Stimulated activated CD4-positive, alpha-beta T cell treated with anti-CD3 and anti-CD28 coated beads, Interleukin-2, amount 100 ng/mL, for 24 hours (primary cell): Measurements from ENCODE around the gene ENTREP3.
A peak's percentile ranks its signal among the peaks of the same experiment; 100 is the strongest.
"Not testable (repeated sequence)": the region's sequence is repeated elsewhere in the genome, so short reads cannot be mapped to it uniquely, and the experiment has no call there.

Source experiments
- DNase-seq, 2 donors: peaks; one replicate each; pipeline ENCODE4 v3.0.0-alpha.2; 2020

ENTREP3 gene

GRCh38 chr1:155250633-155251449 is 4.4 kb downstream of the ENTREP3 start:
- peak; percentile 98 for DNase-seq

DNA sequence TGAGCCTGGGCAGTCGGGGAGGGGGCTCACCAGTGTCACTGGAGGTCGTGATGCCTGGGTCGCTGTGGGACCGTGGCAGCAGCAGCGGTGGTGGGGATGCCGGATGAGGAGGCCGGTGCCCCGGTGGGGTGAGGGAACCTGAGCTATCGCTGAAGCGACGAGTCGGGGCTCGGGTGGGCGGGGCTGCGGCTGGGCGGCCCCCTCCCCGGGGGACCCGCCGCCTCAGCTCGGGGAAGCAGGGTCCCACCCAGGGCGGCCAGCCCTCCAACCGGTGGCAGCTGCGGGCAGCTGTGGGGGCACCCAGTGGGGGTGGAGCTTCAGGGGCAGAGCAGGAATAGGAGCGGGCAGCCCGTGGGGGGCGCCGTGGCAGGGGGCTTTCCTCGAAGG is 5.0 kb downstream of the ENTREP3 start:
- no peak for DNase-seq

DNA sequence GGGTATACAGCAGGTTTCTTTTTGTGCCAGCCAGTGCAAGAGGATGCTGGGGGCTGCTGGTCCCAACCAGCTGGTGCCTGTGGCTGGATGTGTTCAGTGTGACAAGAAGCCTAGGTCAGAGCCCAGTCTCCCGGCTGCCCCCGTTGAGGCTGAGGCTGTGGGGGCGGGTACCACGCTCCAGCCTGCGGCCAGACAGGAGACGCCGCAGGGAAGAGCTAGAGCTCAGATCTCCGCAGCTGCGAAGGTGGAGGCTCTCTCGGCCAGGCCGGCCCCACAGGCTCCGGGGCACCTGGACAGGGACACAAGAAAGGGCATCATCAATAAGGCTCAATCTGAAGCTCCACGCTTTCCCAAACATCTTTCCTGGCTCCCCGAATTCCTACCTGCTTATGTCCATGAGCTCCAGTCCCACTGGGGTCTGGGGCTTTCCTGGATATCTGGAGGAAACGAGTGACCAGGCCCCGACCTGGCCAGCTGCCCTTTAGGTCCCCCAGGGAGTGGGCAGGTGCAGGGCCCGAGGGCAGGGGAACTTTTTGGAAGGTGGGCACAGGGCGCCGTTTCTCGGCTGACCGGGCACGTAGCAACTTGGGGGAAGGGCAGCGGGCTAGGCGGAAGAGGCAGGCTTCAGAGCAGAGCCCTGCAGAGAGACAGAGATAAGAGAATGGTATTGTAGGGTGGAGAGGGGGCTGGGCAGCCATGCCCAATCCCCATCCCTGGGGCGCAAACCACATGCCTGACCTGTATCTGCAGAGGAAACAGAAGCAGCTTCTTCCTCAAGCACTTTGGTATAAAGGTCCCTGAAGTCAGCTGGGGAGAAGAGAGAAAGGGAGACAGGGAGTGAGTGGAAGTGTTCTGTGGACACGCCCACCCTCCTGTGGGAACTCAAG is 7.4 kb downstream of the ENTREP3 start:
- no peak for DNase-seq

DNA sequence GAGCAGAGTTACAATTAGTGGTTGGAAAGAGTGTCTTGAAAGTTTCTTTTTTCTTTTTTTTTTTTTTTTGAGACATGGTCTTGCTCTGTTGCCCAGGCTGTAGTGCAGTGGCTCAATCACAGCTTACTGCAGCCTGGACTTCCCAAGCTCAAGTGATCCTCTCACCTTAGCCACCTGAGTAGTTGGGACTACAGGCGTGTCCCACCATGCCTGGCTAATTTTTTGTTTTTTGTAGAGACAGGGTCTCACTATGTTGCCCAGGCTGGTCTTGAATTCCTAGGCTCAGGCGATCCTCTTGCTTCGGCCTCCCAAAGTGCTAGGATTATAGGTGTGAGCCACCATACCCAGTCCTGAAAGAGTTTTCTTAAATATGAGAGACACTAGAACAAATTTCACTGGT is 8.5 kb downstream of the ENTREP3 start:
- not testable (repeated sequence) for DNase-seq

DNA sequence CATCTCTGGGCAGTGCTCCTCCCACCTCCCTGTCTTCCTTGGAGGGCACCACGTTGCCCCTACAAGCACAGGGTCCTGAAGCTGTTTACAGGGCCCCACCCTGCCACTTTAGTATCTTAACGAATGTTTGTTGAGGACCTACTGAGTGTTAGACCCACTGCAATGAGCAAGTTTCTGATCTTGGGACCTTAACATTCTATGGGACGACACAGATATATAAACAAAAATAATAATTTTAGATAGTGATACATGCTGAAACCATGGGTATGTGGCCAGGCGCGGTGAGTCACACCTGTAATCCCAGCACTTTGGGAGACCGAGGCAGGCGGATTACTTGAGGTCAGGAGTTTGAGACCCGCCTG is 10.1 kb downstream of the ENTREP3 start:
- DNase-seq = no peak

DNA sequence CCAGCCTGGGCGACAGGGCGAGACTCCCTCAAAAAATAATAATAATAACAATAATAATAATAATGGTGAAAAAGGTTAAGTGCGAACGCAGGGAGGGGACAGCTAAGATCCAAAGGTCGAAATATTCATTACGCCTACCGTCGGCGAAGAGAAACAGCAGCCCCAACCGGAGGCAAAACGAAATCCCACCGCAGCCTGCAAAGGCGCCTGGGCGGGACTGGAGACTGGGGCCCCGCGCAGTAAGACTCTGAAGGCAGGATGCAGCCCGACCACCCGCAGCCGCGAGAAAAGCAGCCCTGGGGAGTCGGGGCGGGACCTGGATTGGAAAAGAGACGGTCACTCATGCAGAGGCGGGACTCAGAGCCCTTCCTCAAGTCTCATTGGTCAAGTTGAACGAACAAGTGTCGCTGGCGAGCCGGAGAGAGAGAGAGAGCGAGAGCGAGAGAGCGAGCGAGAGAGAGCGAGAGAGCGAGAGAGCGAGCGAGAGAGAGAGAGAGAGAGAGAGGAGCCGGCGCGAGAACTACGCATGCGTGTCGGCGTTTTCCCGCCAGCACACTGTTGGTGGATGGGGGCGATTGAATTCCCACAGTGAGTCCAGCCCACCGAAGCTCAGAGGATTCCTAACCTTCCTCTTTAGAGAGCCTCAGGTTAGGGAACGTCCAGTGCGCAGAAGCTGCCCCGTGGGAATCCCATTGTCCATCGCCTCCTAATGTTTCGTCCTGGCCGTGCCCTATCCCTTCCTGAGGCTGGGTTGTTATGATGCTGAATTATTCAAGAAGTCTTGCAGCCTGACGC is 10.7 kb downstream of the ENTREP3 start:
- peak; percentile 89 to 95 for DNase-seq

- no peak for DNase-seq
Observed at GRCh38 chr1:155242805-155243358, 12.4 kb downstream of the ENTREP3 start.

- no peak for DNase-seq
Observed at GRCh38 chr1:155241841-155242264, 13.4 kb downstream of the ENTREP3 start.

DNA sequence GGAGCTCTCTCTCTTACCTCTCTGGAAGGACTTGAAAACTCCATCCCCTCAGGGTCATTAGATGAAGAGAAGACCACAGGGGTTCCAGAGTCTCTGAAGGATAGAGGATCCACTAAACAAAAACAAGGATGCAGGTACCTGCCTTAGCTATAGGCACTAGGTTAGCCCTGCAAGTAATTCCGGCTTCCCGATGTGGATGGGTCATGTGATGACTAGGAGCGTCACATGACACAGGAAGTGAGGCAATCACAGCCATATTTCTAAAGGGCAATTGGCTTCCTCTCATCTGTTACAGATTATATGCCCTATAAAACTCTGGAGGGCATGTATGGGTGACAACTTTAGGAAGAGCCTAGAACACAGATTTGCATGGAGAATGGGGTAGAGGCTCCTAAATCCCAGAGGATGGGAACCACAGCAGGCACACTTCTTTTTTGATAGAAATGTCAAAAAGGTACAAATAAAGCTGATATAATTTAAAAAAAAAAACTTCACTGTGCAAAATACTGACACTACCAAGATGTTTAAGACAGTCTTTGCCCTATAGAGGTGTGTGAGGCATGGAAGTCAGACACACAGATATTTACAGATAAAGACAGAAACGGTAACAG is 14.1 kb downstream of the ENTREP3 start:
- peak; percentile 50 to 70 for DNase-seq

DNA sequence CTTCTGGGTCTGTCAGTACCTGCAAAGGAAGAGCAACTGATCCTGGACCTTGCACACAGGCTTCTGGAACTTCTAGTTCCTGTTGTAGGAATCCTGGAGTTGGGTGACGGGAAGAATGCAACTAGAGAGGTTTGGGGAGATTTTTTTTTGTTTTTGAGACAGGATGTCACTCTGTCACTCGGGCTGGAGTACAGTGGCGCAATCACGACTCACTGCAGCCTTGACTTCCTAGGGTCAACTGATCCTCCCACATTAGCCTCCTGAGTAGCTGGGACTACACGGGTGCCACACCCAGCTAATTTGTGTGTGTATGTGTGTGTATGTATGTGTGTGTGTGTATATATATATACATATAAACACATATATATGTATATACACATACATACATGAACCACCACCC is 18.8 kb downstream of the ENTREP3 start:
- no peak for DNase-seq

DNA sequence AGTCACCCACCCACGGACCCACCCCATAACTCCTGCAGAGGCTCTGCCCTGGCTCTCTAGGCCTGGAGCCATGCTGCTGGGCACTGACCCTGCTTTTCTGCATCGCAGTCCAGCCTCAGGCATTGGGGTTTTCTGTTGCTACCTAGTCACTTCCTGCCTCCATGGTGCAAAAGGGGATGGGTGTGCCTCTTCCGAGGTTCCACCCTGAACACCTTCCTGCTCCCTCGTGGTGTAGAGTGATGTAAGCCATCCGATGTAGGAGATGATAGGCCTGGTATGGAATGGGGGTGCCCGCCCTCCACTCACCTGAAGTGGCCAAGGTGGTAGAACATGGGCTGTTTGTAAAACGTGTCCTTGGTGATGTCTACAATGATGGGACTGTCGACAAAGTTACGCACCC is 19.9 kb downstream of the ENTREP3 start:
- DNase-seq = not testable (repeated sequence)

DNA sequence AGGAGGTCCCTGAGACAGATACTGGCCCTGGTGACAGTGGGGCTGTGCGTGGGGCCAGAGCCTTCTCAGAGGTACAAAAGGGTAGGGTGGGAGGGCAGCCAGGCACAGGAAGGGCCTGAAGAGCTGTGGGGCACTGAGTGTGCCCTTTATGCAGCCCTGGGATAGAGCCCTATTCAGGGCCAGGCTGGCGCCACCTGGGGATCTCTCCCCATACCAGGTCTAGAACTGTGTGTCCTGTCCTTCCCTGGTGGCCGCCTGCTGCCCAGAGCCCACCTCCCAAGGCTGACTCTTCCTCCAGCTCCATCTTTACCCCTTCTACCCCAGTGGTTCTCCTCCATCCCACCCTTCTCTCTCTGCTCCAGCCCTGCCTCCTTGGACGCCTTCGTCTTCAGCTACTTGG is 21.8 kb downstream of the ENTREP3 start:
- not testable (repeated sequence) for DNase-seq

GRCh38 chr1:155232001-155232978 is 23.0 kb downstream of the ENTREP3 start:
- not testable (repeated sequence) for DNase-seq

- DNase-seq = not testable (repeated sequence)
Observed at GRCh38 chr1:155231302-155231701, 24.0 kb downstream of the ENTREP3 start.

GRCh38 chr1:155228096-155228427 is 27.2 kb downstream of the ENTREP3 start:
- no peak for DNase-seq

DNA sequence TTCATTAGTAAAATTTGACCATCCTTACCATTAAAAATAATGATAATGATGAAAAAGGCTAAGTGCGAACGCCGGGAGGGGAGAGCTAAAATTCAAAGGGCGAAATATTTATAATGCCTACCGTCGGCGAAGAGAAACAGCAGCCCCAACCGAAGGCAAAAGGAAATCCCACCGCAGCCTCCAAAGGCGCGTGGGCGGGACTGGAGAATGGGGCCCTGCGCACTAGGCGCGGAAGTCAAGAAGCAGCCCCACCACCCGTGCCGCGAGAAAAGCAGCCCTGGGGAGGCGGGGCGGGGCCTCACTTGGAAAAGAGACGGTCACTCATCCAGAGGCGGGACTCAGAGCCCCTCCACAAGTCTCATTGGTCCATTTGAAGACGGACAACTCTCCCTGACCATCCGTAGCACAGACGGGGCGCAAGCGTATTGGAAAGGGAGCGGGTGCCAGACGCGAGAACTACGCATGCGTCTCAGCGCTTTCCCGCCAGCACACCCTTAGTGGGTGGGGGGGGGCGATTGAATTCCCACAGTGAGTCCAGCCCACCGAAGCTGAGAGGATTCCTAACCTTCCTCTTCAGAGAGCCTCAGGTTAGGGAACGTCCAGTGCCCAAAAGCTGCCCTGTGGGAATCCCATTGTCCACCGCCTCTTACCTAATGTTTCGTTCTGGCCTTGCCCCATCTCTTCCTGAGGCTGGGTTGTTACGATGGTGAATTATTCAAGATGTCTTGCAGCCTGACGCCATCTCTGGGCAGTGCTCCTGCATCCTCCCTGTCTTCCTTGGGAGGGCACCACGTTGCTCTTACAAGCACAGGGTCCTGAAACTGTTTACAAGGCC is 27.8 kb downstream of the ENTREP3 start:
- DNase-seq = peak; percentile 99 to 100

DNA sequence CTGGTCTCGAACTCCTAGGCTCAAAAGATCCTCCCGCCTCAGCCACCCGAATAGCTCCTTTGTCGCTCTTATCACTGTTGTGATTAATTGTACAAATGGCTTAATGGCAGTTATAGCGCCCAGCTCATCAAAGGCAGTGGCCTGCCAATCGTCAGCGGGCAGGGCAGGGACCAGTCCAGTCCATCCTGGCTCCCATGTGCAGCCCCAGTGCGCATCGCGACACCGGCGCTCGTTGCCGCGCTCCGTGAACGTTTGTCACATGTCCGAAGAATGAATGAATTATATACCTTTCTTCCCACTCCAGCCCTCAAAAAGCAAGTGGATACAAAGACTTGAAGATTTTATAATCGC is 28.4 kb downstream of the ENTREP3 start:
- peak in 1 of 2 donors; percentile 65 for DNase-seq

DNA sequence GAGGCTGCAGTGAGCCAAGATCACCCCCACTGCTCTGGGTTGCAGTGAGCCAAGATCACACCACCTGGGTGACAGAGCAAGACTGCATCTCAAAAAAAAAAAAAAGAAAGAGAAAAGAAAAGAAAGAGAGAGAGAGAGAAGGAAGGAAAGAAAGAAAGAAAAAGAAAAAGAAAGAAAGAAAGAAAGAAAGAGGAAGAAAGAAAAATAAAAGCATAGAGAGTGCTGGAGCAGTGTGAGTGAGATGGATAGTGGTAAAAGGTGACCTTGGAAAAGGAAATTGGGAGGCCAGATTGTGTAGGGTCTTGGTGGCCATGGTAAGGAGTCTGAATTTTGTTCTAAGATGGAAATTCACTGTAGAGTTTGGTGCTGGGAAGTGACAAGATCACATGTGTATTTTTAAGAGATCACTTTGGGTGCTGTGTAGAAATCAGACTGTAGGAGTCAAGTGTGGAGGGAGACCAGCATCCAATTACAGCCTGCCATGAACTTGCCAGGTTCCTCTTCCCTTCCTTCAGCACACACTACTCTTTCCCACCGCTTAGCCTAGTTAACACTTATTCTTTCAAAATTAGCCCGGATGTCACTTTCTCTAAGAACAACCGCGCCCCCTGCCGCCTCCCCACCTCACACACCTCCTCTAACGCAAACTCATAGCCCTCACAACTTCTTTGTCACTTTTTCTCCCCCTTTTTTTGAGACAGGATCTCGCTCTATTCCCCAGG is 28.9 kb downstream of the ENTREP3 start:
- DNase-seq = peak; percentile 81 to 83

DNA sequence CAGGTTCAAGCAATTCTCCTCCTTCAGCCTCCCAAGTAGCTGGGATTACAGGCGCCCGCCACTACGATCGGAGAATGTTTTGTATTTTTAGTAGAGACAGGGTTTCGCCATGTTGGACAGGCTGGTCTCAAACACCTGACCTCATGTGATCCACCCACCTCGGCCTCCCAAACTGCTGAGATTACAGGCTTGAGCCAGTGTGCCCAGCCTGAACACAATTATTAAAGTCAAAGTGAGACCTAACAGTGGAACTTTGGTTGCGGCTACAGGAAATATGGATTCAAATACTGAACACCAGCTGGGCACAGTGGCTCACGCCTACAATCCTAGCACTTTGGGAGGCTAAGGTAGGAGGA is 29.9 kb downstream of the ENTREP3 start:
- DNase-seq = not testable (repeated sequence)

DNA sequence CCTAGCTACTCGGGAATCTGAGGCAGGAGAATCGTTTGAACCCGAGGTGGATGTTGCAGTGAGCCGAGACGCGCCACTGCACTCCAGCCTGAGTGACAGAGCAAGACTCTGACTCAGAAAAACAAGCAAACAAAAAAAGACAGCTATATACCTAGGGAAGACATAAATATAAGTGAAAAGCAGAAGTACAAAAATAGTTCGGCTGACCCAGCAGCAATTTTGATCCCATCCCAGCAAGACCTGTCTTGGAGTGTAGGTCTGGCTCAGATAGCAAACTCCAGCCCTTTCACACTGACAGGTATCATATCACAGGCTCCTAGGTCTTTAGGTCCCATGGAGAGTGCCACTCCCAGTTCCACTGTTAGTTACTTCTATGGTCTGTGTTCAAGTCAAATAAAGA is 32.2 kb downstream of the ENTREP3 start:
- no peak for DNase-seq
